HTERT RPE-1 (cell line): ENCODE measurements around the gene TOPORS.

Source experiments
- in situ Hi-C: fragments of 300-500 bp; cut with MboI; formaldehyde crosslinking; loops from 4 replicates; pipeline ENCODE4 v1.14.3; 2020; ENCODE audit warnings: low sequenced_read_pairs

The TOPORS gene

GRCh38 chr9:32508728-32509127 lies 43.7 kb downstream of the TOPORS start:
- in situ Hi-C loops: no loop called here

GRCh38 chr9:32503008-32503407 lies 49.4 kb downstream of the TOPORS start:
- in situ Hi-C loops: no loop called here

DNA sequence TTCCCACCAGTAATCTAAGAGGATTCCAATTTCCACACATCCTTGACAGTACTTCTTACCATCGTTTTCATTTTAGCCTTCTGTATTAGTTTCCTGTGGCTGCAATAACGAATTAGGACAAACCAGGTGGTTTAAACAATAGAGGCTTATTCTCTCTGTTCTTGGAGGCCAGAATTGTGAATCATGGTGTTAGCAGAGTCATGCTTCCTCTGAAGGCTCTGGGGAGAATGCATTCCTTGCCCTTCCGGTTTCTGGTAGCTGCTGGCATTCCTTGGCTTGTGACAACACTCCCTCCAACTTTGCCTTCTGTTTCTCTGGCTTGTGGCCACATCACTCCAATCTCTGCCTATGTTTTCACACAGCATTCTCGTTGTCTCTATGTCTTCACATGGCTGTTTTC lies 49.9 kb downstream of the TOPORS start:
- in situ Hi-C loops: no loop called here

GRCh38 chr9:32501868-32502267 lies 50.5 kb downstream of the TOPORS start:
- in situ Hi-C loops: no loop called here

DNA sequence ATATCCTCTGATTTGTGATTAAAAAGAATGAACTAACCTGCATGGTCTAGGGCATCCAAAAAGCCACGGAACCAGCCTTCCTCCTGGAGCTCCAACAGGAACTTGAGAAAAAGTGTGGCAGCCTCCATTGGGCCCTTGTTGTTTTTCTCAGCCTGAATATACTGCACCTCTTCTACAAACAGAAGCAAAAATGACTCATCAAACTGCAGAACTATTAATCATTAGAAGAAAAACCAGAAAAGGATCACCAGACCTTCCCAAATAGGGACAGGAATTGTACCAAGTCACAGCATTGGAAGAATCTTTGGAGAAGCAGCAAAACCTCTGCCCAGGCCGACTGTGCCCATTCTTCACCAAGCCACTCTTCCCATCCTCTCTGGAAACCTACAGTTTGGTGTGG lies 51.6 kb downstream of the TOPORS start:
- in situ Hi-C loops: no loop called here

DNA sequence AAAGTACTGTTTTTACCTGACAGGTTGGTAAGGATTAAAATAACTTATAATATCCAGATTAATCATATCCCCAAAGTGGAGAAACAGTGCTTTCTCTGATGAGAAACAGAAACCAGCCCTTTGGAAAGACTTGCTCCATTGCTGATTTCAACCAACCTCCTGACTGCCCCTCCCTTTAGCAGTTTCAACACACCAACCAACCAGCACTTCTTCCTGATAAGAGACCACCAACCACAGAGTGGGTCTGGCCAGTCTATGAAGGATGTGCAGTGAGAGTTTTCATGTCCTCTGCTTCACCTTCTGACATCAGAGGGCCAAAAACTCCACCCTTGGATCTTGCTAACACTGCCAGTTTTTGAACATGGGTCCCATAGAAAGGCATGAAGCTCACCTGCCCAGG lies 54.5 kb downstream of the TOPORS start:
- in situ Hi-C loops: no loop called here

GRCh38 chr9:32490601-32491000 lies 61.8 kb downstream of the TOPORS start:
- in situ Hi-C loops: no loop called here
